Fibroblast of villous mesenchyme (primary cell): ENCODE results near the gene CCDC82. TPM values are rescaled to one million over a fixed set of nuclear protein-coding genes. Genes with fewer than 3 reads are reported as not detected.

Experiments used
- DNase-seq: peaks from one replicate; pipeline ENCODE4 v3.0.0-alpha.2; 2010; ENCODE audit warnings: low read depth
- H3K4me3 ChIP-seq: 2 replicates; pipeline ENCODE4 v1.5.1; 2011; ENCODE audit warnings: low read depth, mild to moderate bottlenecking, low read length
- CTCF ChIP-seq: IDR thresholded peaks from 2 replicates; pipeline ENCODE4 v1.5.1; 2012; ENCODE audit warnings: low read depth, mild to moderate bottlenecking, low read length; ENCODE audit not compliant: insufficient read depth
- total RNA-seq: library from RNA; depleted of rRNA; stranded (reverse); fragments of >200 nt; gene quantifications from 2 replicates; pipeline ENCODE4 v1.2.3, GENCODE V29; 2012

Gene CCDC82
- total RNA-seq, 1 donor = 17.7 TPM

GRCh38 chr11:96330511-96330859, 59.2 kb downstream of the CCDC82 start:
- H3K4me3 ChIP-seq = no peak overlapping the region
- TF ChIP-seq CTCF = no peak
- DNase-seq = no peak

- no peak for TF ChIP-seq CTCF
- no peak overlapping the region for H3K4me3 ChIP-seq
Measured at GRCh38 chr11:96329855-96330510, 59.7 kb downstream of the CCDC82 start.

GRCh38 chr11:96329419-96329818, 60.3 kb downstream of the CCDC82 start:
- TF ChIP-seq CTCF = no peak
- H3K4me3 ChIP-seq = no peak overlapping the region
- no peak for DNase-seq

More at GRCh38 chr11:96329855-96330510, 59.7 kb downstream of the CCDC82 start:
- no peak for DNase-seq

- TF ChIP-seq CTCF = no peak
- peak; percentile 56 for DNase-seq
- H3K4me3 ChIP-seq = peak overlapping the region; percentile 4
Measured at GRCh38 chr11:96328395-96329010, 61.2 kb downstream of the CCDC82 start.

- DNase-seq = no peak
Measured at GRCh38 chr11:96326959-96327358, 62.8 kb downstream of the CCDC82 start.

GRCh38 chr11:96324912-96325311, 64.8 kb downstream of the CCDC82 start:
- DNase-seq = no peak
- no peak overlapping the region for H3K4me3 ChIP-seq
- no peak for TF ChIP-seq CTCF

More at GRCh38 chr11:96326959-96327358, 62.8 kb downstream of the CCDC82 start:
- TF ChIP-seq CTCF = no peak
- H3K4me3 ChIP-seq = no peak overlapping the region

GRCh38 chr11:96323642-96323985, 66.1 kb downstream of the CCDC82 start:
- H3K4me3 ChIP-seq = no peak overlapping the region
- no peak for DNase-seq
- no peak for TF ChIP-seq CTCF
